Measurements from ENCODE around the gene CD177. TPM values are rescaled to one million over a fixed set of nuclear protein-coding genes. Genes with fewer than 3 reads are reported as not detected.
"Not testable (repeated sequence)": the region's sequence is repeated elsewhere in the genome, so short reads cannot be mapped to it uniquely, and the experiment has no call there.

The CD177 gene
- total RNA-seq, 4 donors from 2014 or later = 0.31 to 2.6 (median 1.5) TPM

DNA sequence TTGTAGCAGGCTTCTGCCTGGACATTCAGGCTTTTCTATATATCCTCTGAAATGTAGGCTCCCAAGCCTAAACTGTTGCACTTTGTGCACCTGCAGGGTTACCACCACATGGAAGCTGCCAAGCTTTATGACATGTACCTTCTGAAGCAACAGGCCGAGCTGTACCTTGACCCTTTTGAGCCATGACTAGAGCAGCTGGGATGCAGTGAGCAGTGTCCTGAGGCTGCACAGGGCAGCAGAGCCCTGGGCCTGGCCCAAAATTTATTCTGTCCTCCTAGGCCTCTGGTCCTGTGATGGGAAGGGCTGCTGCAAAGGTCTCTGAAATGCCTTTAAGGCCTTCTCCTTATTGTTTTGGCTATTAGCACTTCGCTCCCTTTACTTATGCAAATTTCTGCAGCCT, 23.5 kb upstream of the CD177 start:
- Histone ChIP-seq H3K4me1 (no peaks in the 10 kb centered on the region), H3K27ac (no peak overlapping the region), H3K9me3 (no peaks in the 10 kb centered on the region), H3K36me3 (no peaks in the 10 kb centered on the region), H3K4me3 (no peak overlapping the region), H3K27me3 (peaks cover 3% of the 10 kb centered on the region)
- no peak for TF ChIP-seq POLR2AphosphoS5 (IDR thresholded peaks at IDR 0.05)
- TF ChIP-seq, protein P1, sequence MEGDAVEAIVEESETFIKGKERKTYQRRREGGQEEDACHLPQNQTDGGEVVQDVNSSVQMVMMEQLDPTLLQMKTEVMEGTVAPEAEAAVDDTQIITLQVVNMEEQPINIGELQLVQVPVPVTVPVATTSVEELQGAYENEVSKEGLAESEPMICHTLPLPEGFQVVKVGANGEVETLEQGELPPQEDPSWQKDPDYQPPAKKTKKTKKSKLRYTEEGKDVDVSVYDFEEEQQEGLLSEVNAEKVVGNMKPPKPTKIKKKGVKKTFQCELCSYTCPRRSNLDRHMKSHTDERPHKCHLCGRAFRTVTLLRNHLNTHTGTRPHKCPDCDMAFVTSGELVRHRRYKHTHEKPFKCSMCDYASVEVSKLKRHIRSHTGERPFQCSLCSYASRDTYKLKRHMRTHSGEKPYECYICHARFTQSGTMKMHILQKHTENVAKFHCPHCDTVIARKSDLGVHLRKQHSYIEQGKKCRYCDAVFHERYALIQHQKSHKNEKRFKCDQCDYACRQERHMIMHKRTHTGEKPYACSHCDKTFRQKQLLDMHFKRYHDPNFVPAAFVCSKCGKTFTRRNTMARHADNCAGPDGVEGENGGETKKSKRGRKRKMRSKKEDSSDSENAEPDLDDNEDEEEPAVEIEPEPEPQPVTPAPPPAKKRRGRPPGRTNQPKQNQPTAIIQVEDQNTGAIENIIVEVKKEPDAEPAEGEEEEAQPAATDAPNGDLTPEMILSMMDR (IDR thresholded peaks at IDR 0.05) = no peak
- no peak for TF ChIP-seq POLR2A (IDR thresholded peaks at IDR 0.05)
- TF ChIP-seq EP300 (IDR thresholded peaks at IDR 0.05) = no peak
- DNase-seq (ENCODE audit: low spot score in 2 of 2) = no peak
- WGBS = 89% methylated on average over 2 of the region's 2 CpGs

DNA sequence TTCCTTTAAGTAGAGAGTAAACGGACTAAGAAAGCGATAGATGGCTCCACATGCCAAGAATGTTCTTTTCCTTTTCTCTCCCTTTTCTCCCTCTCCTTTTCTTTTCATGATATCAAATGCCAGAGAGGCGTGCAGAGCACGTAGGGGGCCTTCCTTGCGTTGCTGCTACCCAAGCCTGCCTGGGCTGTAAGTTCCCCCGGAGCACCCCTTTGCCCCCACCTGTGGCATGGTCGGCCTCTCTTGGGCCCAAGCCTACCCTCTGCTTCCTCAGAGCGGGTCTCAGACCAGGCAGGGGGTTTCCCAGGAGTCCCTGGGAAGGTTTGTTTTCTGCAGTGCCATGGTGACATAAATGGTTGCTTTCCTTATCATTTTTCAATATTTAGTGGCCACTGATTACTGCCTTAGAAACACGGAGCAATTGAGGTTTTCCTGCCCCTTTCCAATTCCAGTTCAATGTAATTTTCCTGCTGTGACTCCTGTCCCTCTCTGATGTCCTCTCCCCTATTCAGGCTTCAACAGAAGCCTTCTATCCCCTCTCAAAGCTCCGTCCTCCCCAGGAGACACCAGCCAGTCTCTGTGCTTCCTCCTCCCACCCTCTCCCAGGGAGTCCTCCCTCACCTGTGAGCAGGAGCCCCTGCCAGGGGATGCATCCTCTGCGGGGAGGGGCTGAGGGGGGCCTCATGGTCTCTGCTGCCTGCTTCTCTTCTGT, 22.6 kb upstream of the CD177 start:
- no peaks in the 10 kb centered on the region for H3K9me3 ChIP-seq
- no peak overlapping the region for H3K4me3 ChIP-seq
- 86% methylated on average over 10 of the region's 11 CpGs for WGBS
- no peak overlapping the region for H3K27ac ChIP-seq
- DNase-seq (ENCODE audit: low spot score in 2 of 2) = no peak
- no peaks in the 10 kb centered on the region for H3K36me3 ChIP-seq
- H3K27me3 ChIP-seq = peaks cover 3% of the 10 kb centered on the region
- no peaks in the 10 kb centered on the region for H3K4me1 ChIP-seq
- TF ChIP-seq, protein P1 (IDR thresholded peaks at IDR 0.05) = no peak

DNA sequence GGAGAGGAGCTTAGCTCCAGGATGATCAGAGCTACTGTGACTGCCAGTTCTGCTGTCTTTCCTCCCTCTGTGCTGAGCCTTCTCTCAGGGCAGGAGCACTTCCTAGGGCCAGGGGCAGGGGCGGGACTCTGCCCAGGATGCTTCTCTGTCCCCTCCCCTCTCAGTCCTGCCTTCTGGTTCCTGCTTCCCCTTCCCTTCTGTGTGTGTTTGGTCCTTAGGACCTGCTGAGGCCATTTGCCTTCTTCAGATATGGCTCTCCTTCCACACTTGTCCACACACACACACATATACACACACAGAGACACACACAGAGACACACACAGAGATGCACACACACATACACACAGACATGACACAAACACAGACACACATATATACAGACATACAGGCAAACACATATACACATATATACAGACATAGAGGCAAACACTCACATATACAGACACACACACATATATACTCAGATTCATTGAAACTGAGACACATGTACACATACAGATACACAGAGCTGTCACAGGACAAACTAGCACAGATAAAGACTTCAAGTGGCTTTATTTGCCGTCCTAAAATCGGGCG, 22.0 kb upstream of the CD177 start:
- Histone ChIP-seq H3K9me3 (no peaks in the 10 kb centered on the region), H3K27me3 (peaks cover 3% of the 10 kb centered on the region), H3K27ac (no peak overlapping the region), H3K36me3 (no peaks in the 10 kb centered on the region), H3K4me3 (no peak overlapping the region), H3K4me1 (no peaks in the 10 kb centered on the region)
- no peak for DNase-seq (ENCODE audit: low spot score in 2 of 2)
- TF ChIP-seq POLR2A (IDR thresholded peaks at IDR 0.05) = no peak
- no peak for TF ChIP-seq POLR2AphosphoS5 (IDR thresholded peaks at IDR 0.05)
- TF ChIP-seq, protein P1 (IDR thresholded peaks at IDR 0.05) = no peak
- TF ChIP-seq EP300 (IDR thresholded peaks at IDR 0.05) = no peak
- WGBS = 72% methylated on average over 4 of the region's 4 CpGs

DNA sequence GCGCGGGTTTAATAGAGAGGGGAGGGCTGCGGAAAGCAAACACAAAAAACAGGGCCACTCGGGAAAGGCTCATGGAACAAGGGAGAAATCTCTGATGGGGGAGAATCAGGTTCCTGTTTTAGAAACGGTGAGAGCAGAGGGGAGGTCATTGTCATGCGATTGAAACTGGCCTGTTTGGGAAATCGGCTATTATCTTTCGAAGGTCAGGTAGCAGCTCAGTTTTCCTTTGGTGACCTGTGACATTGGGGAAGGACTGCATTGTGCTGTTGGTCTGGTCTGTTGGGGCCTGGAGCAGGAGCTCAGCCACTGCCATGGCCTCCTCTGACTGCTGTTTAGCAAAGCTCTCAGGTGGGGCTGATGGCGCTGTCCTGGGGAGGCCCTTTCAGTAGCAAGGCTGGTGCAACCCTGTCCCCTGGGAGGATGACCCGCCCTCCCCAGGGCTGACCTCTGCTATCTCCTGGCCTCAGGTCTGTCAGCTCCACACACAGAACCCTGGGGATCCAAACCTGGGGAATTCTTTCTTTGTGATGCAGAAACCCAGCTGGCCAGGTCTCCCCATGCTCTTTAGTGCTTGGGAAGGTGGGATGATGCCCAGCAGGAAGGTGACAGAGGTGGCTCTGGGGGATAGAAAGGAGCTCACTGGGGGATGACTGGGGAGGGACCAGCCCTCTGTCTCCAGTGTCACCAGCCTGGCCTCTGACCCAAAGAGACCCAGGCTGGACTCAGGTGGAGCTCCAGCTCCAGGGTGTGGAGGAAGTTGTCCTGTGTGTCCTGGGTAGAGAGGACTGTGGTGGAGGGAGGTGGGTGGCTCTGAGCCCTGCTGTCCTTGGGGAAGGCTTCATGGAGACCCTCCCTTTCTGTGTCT, 21.2 kb upstream of the CD177 start:
- Histone ChIP-seq H3K27ac (no peak overlapping the region), H3K4me3 (no peak overlapping the region), H3K27me3 (peaks cover 3% of the 10 kb centered on the region), H3K36me3 (no peaks in the 10 kb centered on the region), H3K4me1 (no peaks in the 10 kb centered on the region), H3K9me3 (no peaks in the 10 kb centered on the region)
- 80% methylated on average over 9 of the region's 10 CpGs for WGBS
- DNase-seq (ENCODE audit: low spot score in 2 of 2) = no peak
- TF ChIP-seq POLR2AphosphoS5 (IDR thresholded peaks at IDR 0.05) (no peak), EP300 (IDR thresholded peaks at IDR 0.05) (no peak), POLR2A (IDR thresholded peaks at IDR 0.05) (no peak)
- TF ChIP-seq, protein P1 (IDR thresholded peaks at IDR 0.05) = no peak

DNA sequence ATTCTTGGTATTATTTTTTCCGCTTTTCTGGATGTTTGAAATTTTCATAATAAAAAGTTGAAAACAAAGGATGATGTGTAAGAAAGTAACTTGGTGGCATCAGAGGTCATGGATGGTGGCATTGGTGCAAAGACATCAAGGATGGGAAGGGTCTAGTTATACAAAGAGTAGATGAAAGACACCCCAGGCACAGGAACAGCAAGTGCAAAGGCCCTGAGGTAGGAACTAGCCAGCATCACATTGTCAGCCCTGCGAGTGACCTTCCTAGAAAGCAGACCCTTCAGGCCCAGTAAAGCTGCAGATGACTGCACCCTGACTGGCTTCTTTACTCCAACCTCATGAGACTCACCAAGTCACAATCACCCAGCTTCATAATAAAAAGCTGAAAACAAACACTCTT, 17.0 kb upstream of the CD177 start:
- DNase-seq (ENCODE audit: low spot score in 2 of 2) = not testable (repeated sequence)

More for the DNA sequence above, 17.0 kb upstream of the CD177 start:
- not testable (repeated sequence) for H3K27ac ChIP-seq, H3K4me3 ChIP-seq, H3K4me1 ChIP-seq, H3K36me3 ChIP-seq, H3K27me3 ChIP-seq, H3K9me3 ChIP-seq
- 90% methylated on average over 2 of the region's 2 CpGs for WGBS
